HG02588 (cell line): Measurements from ENCODE around the gene PUS7.
"Not testable (repeated sequence)": the region's sequence is repeated elsewhere in the genome, so short reads cannot be mapped to it uniquely, and the experiment has no call there.

ENCODE experiments used
- ATAC-seq: cut with Tn5 transposase; IDR thresholded peaks from one replicate; pipeline ENCODE4 v1.9.1; 2021; ENCODE audit warnings: mild to moderate bottlenecking, moderate library complexity; ENCODE audit not compliant: unreplicated experiment

Gene PUS7

DNA sequence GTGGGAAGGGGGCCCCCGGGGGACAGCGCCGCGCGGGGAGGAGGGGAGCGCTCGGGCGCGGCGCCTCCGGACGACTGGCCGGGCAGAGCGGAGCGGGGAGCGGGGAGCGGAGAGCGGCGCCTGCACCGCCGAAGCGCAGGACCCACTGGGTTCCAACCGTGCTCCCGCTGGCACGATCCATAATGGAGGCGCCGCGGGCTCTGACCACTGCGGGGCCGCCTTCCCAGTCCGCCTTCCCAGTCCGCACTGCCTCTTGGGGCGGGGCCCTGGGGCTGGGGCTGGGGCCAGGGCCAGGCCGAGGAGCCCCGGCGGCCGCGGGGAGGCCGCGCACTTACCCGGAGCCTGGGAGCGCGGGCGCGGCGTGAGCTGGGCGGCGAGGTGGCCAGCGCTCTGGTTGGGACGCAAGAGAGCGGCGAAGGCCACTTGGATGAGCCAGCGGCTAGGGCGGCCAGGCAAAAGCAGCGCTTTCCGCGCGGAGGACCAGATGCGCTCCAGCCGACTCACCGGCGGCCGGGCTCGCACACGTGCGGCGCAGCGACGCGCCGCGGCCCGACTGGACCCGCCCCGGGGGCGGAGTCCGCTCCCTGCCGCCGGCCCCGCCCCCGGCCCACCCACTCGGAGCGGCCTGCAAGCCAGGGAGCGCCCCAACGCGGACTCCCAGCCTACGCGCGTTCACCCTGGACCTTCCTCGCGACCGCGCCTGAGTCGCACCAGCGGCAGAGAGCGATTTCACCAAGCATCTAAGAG, at the start of gene PUS7:
TSS of gene PUS7 (minus strand) at position 555 of the 747 bp plus-strand sequence. CDS start 13,759 bp downstream, outside the sequence.
- peak; percentile 87 for ATAC-seq

DNA sequence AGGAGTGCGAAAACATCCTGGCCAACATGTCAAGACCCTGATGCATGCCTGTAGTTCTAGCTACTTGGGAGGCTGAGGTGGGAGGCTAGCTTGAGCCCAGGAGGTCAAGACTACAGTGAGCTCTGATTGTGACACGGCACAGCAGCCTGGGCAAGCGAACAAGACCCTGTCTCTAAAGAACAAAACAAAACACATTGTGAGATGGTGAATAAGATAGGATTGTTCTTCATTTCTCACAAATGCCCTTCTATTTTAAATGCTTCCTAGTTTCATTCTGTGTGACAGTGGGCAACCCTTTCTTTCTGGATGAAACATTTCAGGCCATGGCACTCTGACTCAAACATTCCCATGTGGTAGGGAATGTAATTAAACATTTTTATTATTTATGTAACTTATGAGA, 45.8 kb upstream of the PUS7 start:
- ATAC-seq: no peak

GRCh38 chr7:105567024-105567423, 45.0 kb upstream of the PUS7 start:
- no peak for ATAC-seq

GRCh38 chr7:105565190-105565589, 43.1 kb upstream of the PUS7 start:
- ATAC-seq: no peak

- ATAC-seq: no peak
Observed at GRCh38 chr7:105559926-105560325, 37.9 kb upstream of the PUS7 start.

- ATAC-seq: no peak
Observed at GRCh38 chr7:105538339-105538738, 16.3 kb upstream of the PUS7 start.

DNA sequence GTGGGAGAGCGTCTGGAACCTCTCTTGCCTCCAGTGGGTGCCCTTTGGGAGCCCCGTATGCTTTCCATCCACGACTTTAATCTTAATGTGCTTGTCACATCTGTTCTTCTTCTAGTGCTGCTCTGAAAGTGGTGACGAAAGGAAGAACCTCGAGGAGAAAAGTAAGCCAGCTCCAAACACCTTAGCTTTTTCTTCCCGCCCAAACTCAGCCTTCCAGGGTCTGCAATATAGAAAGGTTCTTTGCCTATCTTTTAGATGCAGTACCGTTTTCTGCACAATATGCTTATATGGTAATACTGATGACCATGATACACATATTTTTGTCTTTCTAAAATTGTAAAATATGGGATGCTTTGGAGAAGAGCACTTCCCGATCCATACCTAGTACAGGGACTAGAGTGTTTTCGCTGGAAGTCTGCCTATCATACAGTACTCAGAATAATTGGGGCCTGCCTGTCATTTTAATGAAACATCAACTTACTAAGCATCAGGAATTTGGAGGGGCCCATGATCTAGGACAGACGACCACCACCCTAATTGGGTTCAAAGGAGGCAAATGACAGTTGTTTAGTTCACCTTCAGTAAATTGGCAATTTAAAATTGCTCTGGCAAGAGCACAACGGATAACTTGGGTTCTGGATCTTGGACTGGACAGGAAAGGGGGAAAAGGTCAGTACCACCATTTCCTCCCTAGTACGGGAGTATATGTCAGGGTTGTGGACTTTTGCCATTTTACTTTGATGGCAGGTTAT, 10.8 kb upstream of the PUS7 start:
- ATAC-seq: no peak

- ATAC-seq: peak; percentile 95
Observed at GRCh38 chr7:105531792-105532671, 10.0 kb upstream of the PUS7 start, which contains the start of gene RINT1. TSS of gene RINT1 (plus strand) at chr7:105532201. CDS start at chr7:105532316, 115 bp downstream.

- no peak for ATAC-seq
Observed at GRCh38 chr7:105530546-105530945, 8.5 kb upstream of the PUS7 start.

DNA sequence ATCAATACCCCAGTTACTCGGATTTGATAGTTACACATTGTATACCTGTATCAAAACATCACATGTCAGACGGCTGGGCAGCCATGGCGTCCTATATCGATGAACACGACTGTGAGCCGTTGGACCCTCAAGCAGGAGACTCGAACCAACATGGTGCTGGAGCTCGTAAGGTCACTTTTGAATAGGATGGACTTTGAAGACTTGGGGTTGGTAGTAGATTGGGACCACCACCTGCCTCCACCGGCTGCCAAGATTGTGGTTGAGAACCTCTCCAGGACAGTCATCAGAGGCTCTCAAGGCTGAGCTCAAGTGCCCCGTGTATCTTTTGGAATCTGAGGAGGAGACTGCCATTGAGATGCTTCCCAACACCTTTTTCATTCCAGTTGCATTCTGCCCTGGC, 8.1 kb upstream of the PUS7 start:
- ATAC-seq: no peak

DNA sequence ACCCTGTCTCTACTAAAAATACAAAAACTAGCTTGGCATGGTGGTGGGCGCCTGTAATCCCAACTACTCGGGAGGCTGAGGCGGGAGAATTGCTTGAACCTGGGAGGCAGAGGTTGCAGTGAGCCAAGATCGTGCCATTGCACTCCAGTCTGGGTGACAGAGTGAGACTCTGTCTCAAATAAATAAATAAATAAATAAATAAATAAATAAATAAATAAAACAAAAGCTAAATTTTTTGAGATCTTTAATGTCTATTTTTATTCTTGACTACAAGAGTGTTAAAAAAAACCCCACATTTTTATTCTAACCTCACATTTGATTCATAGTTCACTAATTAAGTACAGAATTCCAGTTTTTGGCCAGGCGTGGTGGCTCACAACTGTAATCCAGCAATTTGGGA, 5.7 kb upstream of the PUS7 start:
- ATAC-seq: not testable (repeated sequence)

- no peak for ATAC-seq
Observed at GRCh38 chr7:105524840-105525239, 2.8 kb upstream of the PUS7 start.

DNA sequence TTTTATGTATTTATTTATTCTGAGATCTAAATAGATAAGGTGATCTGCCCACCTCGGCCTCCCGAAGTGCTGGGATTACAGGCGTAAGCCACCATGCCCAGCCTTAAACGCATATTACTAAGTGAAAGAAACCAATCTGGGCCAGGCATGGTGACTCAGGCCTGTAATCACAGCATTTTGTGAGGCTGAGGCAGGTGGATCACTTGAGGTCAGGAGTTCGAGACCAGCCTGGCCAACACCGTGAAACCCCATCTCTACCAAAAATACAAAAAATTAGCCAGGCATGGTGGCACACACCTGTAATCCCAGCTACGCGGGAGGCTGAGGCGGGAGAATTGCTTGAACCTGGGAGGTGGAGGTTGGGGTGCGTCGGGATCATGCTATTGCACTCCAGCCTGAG, 2.4 kb upstream of the PUS7 start:
- ATAC-seq: not testable (repeated sequence)

DNA sequence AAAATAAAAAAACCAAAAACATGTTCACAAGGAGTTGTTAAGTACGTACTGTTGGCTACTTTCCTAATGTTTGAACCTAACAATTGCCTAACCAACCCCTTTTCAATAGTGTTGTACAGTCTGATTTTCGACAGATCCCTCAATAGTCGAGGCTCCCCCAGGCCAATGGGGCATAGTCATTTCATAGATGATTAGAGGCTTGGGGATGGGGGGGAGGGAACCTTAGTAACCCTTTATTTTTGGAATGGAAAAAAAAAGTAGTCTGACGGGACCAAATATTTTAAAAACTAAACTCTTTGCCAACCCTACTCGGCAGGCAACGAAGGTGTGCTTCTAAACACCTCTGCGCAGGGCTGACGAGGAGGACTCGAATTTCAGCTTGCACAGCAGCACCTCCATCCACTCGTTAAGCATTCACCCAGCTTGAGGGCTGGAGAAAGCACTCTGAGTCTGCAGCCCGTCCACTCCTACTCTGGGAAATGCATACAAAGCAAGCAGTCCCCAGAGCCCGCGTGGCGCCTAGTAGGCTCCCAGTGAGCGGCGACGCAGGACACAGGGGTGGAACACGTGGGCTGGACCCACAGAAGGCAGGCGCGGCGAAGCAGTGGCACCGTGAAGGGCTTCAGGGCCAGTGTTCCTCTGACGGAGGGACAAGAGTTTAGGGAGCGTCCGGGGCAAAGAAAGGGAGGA, 899 bp downstream of the PUS7 start:
- peak; percentile 33 for ATAC-seq

- not testable (repeated sequence) for ATAC-seq
Observed at GRCh38 chr7:105520620-105521019, 1.5 kb downstream of the PUS7 start.

DNA sequence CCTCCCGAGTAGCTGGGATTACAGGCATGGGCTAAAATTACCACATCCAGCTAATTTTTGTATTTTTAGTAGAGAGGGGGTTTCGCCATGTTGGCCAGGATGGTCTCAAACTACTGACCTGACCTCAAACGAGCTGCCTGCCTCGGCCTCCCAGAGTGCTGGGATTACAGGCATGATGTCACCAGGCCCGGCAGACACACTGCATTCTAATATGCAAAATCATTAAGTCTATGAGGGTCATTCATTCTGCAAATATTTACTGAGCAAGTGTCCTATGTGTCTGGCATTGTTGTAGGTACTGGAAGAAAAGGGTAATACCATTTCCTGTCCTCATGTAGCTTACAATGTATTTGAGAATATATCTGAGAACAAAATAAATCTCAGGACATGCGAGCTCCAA, 2.7 kb downstream of the PUS7 start:
- ATAC-seq: no peak

DNA sequence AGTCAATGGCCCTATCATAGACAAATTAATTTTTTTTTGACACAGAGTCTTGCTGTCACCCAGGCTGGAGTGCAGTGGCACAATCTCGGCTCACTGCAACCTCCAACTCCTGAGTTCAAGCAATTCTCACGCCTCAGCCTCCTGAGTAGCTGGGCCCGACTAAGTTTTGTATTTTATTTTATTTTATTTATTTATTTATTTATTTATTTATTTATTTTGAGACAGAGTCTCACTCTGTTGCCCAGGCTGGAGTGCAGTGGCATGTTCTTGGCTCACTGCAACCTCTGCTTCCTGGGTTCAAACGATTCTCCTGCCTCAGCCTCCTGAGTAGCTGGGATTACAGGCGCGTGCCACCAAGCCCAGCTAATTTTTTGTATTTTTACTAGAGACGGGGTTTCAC, 6.5 kb downstream of the PUS7 start:
- not testable (repeated sequence) for ATAC-seq

DNA sequence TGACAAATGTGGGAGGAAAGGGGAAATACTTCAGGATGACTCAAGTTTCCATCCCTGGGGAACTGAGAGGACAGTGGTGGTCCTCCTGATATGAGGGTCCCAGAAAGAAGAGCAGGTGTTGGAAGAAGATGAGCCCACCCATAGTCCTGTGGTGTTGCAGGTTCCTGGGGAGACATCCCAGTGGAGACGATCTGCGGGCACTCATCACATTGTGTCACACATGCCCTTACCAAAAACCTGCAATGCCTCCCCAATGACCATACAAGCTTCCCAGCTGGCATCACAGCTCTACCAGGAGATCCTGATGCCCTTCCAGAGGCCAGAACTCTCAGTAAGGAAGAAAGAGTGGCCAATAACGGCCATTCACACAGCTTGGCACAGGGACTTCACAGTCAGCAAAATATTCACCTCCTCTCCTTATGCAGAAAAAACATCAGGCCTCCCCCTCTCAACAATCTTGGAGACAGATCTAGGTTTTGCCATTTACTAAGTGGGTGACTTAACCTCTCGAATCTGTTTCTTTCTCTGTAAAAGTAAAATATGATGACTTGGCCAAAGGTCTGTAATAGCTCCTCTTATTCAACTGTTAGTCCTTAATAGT, 9.0 kb downstream of the PUS7 start:
- no peak for ATAC-seq

- ATAC-seq: no peak
Observed at GRCh38 chr7:105512415-105512814, 9.7 kb downstream of the PUS7 start.

GRCh38 chr7:105502173-105502572, 19.9 kb downstream of the PUS7 start:
- ATAC-seq: no peak
